Activated CD4-positive, alpha-beta T cell treated with anti-CD3 and anti-CD28 coated beads, Interleukin-2, amount 50 U/mL, for 4 hours (primary cell): ENCODE measurements around the gene JDP2.
A peak's percentile ranks its signal among the peaks of the same experiment; 100 is the strongest.

ENCODE experiments used
- DNase-seq, 2 experiments: peaks; one replicate each; pipeline ENCODE4 v3.0.0-alpha.2; 2020

Gene JDP2

GRCh38 chr14:75520852-75521251 lies 93.0 kb downstream of the JDP2 start:
- DNase-seq, result no peak

GRCh38 chr14:75521415-75522199 lies 93.8 kb downstream of the JDP2 start:
- no peak for DNase-seq

- peak; percentile 79 to 81 for DNase-seq
Observed at GRCh38 chr14:75522224-75522982, 94.6 kb downstream of the JDP2 start, which contains the start of gene BATF. Gene BATF (plus strand): TSS chr14:75522469. CDS start chr14:75522683, 214 bp downstream.

- DNase-seq, result no peak
Observed at GRCh38 chr14:75522983-75523318, 95.1 kb downstream of the JDP2 start.
